HG02943 (cell line): ENCODE measurements around the gene PDCL2.
A peak's percentile ranks its signal among the peaks of the same experiment; 100 is the strongest.
"Not testable (repeated sequence)": the region's sequence is repeated elsewhere in the genome, so short reads cannot be mapped to it uniquely, and the experiment has no call there.

Experiments used
- ATAC-seq: cut with Tn5 transposase; IDR thresholded peaks from one replicate; pipeline ENCODE4 v1.9.1; 2021; ENCODE audit warnings: mild to moderate bottlenecking, low read depth, moderate library complexity; ENCODE audit not compliant: unreplicated experiment

Gene PDCL2

GRCh38 chr4:55600640-55601039 is 8.6 kb upstream of the PDCL2 start:
- no peak for ATAC-seq

GRCh38 chr4:55598641-55599040 is 6.6 kb upstream of the PDCL2 start:
- ATAC-seq = no peak

GRCh38 chr4:55588160-55588559 is 3.9 kb downstream of the PDCL2 start:
- no peak for ATAC-seq

- ATAC-seq = not testable (repeated sequence)
Observed at GRCh38 chr4:55582773-55583172, 9.3 kb downstream of the PDCL2 start.

GRCh38 chr4:55578341-55579010 is 13.6 kb downstream of the PDCL2 start:
- ATAC-seq = no peak

GRCh38 chr4:55575513-55575912 is 16.5 kb downstream of the PDCL2 start:
- ATAC-seq = no peak

- ATAC-seq = no peak
Observed at GRCh38 chr4:55574252-55574651, 17.8 kb downstream of the PDCL2 start.

GRCh38 chr4:55571806-55572205 is 20.2 kb downstream of the PDCL2 start:
- ATAC-seq = no peak

GRCh38 chr4:55568905-55569504 is 23.0 kb downstream of the PDCL2 start:
- no peak for ATAC-seq

- peak; percentile 98 for ATAC-seq
Observed at GRCh38 chr4:55561889-55562288, 30.2 kb downstream of the PDCL2 start.

GRCh38 chr4:55560096-55560495 is 31.9 kb downstream of the PDCL2 start:
- no peak for ATAC-seq

- no peak for ATAC-seq
Observed at GRCh38 chr4:55554453-55555030, 37.5 kb downstream of the PDCL2 start.

- ATAC-seq = peak; percentile 59
Observed at GRCh38 chr4:55553441-55554201, 38.4 kb downstream of the PDCL2 start.

GRCh38 chr4:55551964-55552363 is 40.1 kb downstream of the PDCL2 start:
- ATAC-seq = not testable (repeated sequence)

- no peak for ATAC-seq
Observed at GRCh38 chr4:55549888-55550287, 42.2 kb downstream of the PDCL2 start.

GRCh38 chr4:55547918-55548317 is 44.1 kb downstream of the PDCL2 start:
- ATAC-seq = no peak

GRCh38 chr4:55547466-55547770 is 44.6 kb downstream of the PDCL2 start:
- no peak for ATAC-seq

GRCh38 chr4:55546756-55547465 is 45.1 kb downstream of the PDCL2 start, which contains the start of gene CLOCK:
Gene CLOCK, minus strand, starts transcription at chr4:55546909. Its CDS starts 64,124 bp downstream, at chr4:55482785.
- ATAC-seq = peak; percentile 69

- ATAC-seq = peak; percentile 46
Observed at GRCh38 chr4:55546506-55546755, 45.6 kb downstream of the PDCL2 start.

GRCh38 chr4:55545641-55546505 is 46.2 kb downstream of the PDCL2 start:
- ATAC-seq = peak; percentile 46
